Measurements from ENCODE around the gene STARD10.

The STARD10 gene

DNA sequence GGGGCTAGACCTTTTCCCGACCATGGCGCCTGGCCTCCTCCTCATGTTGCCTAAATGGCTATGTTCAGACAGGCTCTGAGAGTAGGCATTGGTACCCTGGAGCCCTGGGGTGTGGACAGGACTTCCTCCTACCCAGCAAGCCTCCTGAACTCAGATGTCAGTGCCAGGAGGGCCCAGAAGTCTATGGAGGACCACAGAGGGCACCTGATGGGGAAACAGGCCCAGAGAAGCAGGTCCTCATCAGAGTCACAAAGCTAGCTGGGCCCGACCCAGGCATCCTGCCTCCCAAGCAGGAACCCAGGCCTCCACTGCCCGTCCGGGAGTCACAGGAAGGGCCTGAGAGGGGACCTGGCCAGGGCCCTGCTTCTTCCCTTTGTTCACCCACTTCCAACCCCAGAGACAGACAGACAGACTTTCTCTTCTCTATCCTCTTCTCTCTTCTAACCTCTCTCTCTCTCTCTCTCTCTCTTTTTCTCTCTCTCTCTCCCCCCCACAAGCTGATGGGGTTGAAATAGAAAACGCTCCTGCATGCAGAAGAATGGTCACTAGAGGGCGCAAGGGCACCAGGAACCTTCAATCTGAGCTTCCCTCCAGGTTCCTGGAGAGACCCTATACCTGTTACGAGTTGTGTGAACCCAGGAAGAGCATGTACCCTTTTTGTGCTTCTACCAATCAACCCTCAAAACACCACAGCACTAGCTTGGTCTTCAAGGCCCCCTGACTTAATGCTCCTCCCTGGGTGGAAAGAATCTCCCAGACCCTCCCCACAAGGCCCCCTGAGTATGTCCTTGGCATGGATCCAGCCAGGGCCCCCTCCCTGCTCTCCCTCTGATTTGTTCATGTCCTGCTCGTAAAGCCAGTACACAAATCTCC lies 68.8 kb downstream of the STARD10 start:
- DNase-seq (ENCODE audit: low spot score), result peak; percentile 82

DNA sequence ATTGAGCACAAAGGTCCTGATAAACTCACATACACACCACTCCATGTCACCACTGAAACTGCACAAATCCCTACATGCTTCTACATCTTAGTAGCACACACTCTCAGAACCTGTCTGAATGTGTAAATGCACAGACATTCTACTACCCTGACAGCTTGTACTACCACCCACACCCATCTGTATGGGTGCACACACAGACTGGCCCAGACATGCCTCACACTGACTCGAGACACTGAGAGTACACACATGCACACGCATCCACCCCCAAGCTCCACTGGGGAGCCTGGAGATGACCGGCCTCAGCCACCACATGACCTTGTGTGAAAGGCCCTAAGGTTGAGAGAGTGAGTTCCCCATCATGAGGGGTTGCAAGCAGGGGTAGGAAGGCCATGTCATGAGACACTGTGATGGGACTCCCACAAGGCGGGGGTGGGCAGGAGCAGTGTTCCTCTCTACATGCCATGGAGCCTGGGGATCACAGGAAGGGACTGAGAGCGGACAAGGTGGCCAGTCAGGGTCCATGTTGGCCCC lies 69.8 kb downstream of the STARD10 start:
- DNase-seq (ENCODE audit: low spot score), result no peak

DNA sequence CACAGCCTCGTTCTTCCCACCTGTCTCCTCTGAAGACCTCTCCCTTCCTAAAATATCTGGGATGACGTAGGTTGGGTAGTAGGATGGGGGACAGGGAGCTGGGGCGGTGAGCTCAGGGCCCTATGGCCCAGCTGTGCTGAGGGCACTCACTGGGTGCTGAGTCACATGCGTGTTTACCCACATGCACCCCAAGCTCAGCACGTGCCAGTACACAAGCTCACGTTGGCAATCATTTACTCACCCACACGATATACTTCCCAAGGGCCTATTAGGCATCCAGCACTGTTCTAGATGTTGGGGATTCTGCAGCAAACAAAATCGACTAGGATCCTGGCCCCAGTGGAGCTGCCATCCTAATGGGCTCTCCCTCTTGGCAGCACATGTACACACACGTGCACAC lies 70.3 kb downstream of the STARD10 start:
- no peak for DNase-seq (ENCODE audit: low spot score)

DNA sequence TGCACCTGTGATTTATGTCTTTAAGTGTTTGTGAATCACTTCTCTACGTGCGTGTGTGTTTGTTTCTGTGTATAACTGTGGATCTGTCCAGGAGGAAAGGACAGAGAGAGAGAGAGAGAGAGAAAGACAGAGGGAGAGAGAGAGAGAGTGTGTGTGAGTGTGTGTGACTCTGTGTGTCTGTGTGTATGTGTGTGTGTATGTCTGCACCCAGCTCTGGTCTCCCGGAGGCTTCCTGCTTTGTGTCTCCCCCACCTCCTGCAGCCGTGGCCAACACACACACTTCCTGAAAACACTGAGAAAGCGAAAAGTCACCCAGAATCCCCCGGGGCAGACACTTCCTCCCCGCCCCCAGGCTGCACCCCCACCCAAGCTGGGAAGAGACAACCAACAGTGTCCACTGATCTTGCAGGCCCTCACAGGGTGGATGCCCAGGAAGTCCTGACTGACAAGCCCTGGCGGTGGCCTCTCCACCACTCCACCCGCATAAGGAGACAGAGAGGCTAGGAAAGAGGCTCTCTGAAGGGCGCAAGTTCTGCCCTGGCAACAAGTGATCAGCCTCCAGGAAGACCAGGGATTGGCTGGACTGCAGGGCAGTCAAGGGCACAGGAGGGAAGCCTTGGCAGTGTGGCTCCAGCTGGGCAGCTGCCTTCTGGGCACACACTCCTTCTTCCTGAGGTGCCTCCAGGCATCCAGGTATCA lies 71.6 kb downstream of the STARD10 start:
- DNase-seq (ENCODE audit: low spot score), result peak; percentile 90

DNA sequence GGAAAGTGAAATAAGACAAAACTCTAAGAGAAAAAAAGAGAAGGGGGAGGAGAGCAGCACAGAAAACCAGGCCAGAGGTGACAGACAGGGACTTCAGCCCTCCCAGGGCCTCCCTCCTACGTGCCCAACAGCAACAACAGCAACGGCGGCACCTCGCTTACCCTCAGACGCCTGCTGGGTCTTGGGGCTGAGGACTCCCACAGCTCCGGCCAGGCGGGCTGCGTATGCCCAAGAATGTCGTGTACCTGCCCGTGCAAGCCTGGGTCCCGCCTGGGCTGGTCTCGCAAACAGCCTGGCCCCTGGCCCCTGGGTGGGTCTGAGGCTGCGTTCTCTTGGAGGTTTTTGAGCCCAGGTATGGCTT lies 72.2 kb downstream of the STARD10 start:
- no peak for DNase-seq (ENCODE audit: low spot score)

DNA sequence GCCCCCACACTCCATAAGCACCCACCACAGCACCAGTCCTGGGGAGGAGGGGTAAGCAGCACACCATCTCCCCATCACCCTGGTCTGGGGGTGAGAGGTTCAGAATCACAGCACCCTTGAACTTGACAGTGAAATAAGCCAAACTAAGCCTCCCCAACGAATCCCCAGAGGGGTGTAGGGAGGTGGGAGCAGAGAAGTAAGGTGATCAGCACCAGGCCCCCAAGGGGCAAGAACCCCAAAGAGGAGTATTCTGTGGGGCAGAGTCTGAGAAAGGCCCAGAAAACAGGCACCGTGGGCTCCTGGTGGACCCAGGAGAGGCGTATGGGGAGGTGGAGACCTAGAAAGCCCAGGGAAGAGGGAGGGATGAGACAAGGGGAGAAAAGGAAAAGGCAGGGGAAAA lies 72.6 kb downstream of the STARD10 start:
- no peak for DNase-seq (ENCODE audit: low spot score)

DNA sequence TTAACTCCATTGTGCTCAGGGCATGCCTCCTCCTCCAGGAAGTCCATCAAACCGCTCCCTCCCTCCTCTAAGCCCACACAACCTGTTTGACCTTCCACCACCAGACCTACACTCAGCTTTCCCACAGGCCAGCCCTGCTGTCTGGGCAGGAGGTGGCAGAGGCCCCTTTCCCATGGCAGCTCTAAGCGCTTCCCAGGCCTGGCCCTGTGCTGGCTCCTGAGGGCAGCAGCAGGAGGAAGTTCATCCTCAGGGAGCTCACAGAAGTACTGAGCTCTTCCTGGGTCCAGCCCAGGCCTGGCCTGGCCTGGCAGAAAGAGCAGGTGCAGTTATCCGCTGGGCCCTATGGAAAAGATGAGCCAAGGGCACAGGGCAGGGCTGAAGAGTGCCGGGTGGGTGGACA lies 73.1 kb downstream of the STARD10 start:
- DNase-seq (ENCODE audit: low spot score), result no peak

DNA sequence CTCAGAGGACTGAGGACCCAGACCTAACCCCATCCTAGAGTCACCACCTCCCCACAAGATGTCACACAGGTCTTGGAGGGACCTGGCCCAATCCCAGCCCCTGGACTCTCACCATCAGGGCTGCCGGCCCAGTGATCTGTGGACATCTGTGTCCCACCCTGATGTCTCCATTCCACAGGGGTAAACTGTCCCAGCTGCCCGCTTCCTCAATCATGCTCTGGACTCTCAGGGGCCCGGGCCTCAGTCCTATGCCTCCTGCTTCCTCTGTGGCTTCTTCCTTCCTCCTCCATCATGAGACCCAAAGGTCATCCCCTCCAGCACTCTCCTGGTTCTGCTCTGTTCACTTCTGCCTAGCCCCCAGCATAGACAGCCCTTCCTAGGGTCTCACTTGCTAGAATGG lies 73.8 kb downstream of the STARD10 start:
- no peak for DNase-seq (ENCODE audit: low spot score)

DNA sequence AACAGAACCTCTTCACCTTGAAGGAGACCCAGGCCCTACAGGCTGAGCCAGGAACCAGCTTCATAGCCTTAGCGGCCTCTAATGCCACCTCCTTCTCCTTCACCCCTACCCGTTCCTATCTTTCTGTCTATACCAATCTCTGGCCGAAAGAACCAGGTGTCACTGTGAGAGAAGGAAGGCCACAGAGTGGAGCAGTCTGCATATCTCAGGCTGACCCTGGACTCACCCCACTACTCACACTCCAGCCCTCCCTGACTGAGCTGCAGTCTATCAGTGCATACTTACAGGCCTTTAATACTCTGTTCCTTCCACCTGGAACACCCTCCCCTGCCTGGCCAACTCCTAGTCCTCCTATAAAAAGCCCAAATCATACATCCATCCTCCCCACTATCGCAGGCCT lies 74.3 kb downstream of the STARD10 start:
- DNase-seq (ENCODE audit: low spot score), result no peak

DNA sequence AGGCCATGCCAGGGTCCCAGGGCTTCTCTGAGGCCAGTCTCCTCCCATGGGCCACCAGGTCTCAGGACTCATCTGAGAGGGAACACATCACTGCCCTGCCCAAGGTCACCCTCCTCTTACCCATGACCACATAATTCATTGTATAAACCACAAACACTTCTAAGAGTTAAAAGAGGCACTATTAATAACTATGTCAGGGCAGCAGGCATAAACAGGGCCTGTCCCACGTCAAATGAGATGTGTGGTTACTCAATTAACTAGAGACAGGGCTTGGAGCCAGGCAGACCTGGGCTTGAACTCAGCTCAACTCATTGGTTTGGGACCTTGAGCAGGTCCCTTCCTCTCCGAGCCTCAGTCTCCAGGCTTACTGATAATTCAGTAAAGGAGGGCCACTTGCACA lies 74.7 kb downstream of the STARD10 start:
- no peak for DNase-seq (ENCODE audit: low spot score)

DNA sequence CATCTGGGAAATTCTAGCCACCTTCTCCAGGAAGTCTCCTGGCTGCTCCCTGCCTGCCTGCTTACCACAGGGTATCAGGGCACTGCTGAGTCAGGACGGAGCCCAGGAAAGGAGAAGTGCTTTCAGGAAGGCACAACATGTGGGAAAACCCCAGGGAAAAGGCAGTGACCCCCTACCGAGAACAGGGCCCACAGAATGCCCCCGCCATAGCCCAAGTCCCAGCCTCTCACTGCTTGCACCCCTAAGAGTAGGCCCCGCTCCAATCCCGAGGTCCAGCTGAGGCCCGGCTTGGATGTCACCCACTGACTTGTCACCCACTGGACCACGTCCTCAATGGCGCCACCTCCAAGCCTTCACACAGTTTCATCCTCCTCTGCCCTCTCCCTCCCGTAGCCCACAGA lies 75.7 kb downstream of the STARD10 start:
- no peak for DNase-seq (ENCODE audit: low spot score)

DNA sequence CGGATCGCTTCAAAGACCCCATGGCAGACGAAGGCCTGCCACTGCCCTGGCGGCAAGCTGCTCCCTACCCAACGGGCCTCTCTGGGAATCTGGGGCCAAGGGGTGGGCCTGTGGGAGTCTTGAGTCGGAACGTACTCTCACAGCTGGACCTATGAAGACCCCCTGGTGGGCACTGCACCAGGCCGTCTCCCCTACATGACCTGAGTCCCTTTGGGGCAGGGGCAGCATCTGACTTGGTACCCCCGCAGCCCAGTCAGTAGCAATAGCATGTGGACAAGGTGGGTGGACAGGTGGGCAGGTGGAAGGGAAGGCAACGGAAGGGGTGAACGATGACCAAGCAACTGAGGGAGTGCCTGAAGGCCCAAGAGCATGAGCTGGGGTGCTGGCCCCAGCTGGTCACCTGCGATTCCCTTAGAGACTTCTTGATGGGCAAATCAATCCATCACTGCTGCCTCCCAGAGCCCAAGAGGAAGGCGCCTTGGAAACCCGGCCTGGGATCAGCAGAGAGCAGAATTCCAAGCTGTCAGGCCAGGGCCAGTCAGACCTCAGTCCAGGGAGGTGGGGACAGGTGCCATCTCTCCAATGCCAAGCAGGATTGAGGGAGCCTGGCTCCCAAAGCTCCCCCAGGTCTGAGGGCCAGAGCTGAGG lies 76.9 kb downstream of the STARD10 start:
- no peak for DNase-seq (ENCODE audit: low spot score)

DNA sequence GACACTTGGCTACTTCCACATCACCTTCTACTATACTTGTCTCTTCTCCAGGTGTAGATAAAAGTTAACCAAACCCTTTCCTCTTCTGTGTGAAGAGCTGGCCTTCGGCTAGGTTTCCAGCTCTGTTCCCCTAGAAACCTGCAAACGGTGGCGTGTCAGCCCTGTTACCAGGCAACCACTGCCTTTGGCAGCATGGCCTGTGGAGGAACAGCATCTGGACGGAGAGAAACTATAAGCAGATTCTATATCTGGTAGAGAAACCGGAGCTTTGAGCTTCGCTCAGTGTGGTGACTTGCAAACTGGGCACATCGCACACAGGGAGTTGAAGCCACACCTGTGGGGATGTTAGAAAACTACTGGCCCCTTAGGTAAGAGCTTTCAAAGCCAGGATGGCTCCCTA lies 77.6 kb downstream of the STARD10 start:
- DNase-seq (ENCODE audit: low spot score), result no peak

DNA sequence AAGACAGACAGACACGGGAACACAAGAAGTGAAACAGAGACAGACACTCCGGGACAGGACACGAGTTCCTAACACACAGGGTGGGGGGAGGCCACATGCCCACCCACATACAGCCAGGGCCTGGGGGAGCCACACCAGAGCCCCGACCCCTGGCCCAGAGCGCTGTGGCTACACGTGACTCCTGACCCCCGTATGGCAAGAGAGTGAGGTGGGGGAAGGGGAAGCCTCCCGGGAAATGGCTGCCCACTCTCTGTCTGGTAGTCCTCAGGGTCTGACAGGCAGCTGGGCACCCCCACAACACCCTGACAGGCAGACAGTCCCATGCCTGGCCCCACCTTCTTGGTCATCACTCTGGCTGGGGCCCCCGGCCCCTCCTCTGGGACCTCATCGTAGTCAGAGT lies 81.0 kb downstream of the STARD10 start:
- DNase-seq (ENCODE audit: low spot score), result no peak

DNA sequence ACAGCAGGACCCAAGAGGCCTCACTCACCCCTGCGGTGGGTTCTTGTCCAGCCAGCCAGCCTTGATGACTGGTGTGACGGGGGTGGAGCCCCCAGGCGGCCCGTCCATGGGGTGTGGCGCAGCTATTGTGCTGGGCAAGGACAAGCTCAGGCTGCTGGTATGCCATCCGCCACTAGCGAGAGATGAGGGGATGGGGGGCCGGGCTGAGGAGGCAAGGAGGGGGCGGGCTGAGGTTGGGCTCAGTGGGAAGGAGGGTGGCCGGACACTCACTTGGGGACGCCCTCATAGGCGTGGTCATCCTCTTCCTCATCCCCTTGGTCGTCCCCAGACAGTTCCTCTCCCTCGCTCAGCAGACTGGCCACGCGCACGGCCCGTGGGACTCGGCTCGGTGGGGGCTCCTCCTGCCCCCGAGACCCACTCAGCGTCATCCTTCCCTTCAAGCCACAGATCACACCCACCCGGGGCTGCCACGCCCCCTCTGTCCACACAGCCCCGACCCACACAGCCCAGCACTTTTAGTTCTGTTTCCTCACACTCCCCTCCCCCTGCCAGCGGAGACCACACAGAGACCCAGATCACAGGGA lies 81.6 kb downstream of the STARD10 start:
- DNase-seq (ENCODE audit: low spot score), result no peak

DNA sequence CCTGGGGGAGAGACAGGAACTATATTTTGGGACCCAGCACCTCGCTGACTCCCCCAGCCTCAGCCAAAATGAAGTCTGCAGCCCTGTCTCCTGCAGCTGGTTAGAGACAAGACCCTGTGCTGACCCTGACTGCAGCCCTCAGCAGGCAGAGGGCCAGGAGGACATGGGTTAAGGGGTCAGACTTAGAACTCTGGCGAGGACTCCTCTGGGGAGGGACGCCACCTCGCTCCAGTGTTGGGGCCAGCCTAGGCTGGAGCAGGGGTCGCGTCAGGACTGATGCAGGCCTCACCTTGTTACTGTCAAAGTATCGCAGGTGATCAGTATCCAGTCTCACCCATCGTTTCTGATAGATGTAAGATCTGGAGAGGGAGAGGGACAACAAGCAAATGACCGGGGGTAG lies 82.7 kb downstream of the STARD10 start:
- no peak for DNase-seq (ENCODE audit: low spot score)

DNA sequence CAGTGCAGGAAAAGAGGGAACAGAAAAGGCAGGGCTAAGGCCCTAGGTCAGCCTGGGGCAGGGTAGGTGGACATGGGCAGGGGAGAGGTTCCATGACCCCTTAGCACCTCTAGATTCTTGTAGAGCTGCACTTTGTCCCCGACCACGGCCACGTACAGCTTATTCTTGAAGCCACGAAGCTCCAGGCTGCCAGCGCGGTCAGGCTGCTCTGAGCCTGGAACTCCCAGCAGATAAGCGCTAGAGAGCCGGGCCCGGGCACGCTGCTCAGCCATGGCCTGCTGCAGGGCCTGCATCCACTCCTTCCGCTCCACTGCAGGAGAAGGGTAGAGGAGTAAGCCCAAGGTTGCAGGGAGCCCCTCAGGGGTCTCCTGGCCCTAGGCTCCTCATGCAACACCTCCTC lies 83.6 kb downstream of the STARD10 start:
- no peak for DNase-seq (ENCODE audit: low spot score)

DNA sequence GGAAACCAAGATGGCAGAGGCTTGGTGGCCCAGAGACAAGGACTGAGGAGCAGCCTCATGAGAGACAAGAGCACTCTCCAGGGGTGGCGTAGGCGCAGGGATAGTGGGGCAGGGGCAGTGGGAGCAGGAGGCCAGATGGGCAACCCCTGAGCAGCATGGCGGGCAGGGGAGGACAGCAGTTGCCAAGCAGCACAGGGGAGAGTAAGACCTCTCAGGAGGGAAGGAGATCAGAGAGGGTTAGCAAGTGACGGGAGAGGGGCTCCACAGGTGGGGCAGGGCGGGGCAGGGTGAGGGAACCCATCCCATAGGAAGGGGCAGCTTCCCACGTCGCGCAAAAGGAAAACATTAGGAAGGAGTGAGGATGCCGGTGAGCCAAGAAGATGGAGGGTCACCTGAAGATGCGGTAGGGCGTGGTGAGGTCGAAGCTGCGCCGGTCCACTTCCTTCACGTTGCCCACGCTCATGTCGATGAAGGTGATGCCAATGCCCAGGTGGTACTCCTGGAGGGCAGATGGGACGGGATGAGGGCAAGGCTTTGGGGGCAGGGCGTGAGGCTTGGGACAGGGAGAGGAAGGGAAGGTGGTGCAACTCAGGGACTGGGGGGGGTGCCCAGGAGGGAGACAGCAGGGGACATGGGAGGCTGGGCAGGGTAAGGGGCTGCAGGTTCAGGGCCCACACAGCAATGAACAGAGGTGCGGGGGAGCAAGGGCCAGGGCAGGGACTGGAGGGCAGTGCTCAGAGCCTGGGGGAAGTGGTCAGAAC lies 84.2 kb downstream of the STARD10 start:
- DNase-seq (ENCODE audit: low spot score), result no peak

DNA sequence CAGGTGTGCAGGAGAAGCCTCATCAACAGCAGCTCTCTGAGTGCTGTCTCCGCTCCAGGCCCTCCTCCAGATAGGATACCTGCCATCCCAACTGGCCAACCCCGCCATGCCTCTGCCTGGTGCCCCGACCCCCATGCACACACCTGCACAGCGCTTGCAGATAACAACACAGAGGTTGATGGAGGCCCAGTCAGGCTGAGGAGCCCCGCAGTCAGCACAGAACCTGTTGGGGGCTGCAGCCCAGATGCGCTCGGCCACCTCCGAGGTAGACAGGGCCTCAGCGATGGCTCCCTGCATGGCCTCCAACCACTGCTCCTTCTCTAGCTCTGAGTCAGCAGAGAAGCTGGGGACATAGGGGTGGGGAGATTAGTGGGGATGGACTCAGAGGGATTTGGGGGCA lies 86.8 kb downstream of the STARD10 start:
- DNase-seq (ENCODE audit: low spot score), result no peak

DNA sequence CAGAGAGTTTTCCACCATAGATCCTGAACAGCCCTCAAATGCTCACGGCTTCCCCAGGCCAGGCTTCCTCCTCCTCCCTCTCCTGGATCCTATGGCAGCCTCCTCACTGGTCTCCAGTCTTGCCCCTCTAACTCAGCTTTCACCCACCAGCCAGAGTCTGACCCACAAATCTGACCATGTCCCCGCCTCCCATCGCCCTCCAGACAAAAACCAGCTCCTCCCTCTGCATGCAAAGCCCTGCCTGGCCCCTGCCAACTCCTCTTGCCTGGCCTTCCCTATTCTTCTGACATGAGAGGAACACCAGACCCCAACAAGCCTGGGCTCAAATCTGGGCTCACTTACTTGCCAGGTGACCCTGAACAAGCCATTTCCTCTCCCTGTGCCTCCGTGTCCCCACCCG lies 87.3 kb downstream of the STARD10 start:
- DNase-seq (ENCODE audit: low spot score), result no peak

DNA sequence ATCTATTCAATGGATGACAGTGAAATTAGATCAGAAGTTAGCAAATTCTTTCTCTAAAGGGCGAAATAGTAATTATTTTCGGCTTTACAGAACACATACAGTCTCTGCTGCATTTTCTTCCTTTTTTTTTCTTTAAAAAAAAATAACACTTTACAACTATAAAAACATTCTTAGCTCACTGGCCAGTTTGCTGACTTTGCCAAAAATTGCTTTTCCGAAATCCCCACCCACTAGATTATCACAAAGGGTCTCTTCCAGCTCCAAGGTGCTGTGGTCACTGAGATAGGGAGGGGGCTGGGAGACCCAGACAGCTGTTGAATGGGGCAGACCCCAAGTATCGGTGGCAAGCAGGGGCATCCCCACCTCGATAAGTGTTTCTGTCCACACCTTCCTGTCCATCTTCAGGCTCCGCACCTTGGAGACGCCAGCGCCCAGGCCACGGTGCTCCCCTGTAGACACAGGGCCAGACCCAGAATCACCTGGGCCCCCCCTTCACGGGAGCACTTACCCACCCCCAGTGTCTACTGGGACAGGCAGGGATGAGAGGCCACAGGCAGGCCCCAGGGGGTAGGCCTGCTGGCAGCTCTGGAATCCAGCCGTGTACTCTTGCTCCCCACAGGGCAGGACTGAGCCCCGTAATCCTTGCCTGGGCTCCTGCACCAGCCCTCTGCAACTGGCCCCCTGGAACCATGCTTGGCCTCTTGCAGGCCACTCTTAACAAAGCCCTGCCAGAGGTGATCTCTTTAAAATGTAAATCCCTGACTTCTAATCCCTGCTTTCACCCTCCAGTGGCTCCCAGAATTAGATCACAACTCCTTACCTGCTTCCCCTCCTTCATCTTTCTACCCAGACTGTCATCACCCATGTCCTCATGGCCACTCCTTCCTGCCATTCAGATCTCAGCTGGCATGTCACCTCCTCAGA lies 88.1 kb downstream of the STARD10 start:
- DNase-seq (ENCODE audit: low spot score), result no peak
